ENCODE results near the gene MT1F. TPM values are rescaled to one million over a fixed set of nuclear protein-coding genes. Genes with fewer than 3 reads are reported as not detected.

Gene MT1F
- polyA plus RNA-seq, 3 donors: 10.2 to 21.9 (median 13.6) TPM

GRCh38 chr16:56631197-56631596 is 26.6 kb upstream of the MT1F start:
- Histone ChIP-seq H2AFZ (ENCODE audit: insufficient read depth, low read depth, low read length, poor library complexity, severe bottlenecking) (no peak overlapping the region), H3K9me3 (replicated peaks in 1 of 2; ENCODE audit: control insufficient read depth in 1 of 2, insufficient read depth in 1 of 2, low read length in 2 of 2) (peaks cover 0 to 40% of the 10 kb centered on the region in 2 donors), H3K4me2 (replicated peaks; ENCODE audit: extremely low read depth, low read length, poor library complexity, severe bottlenecking) (no peak overlapping the region), H3K27me3 (ENCODE audit: control insufficient read depth in 2 of 2, insufficient read depth in 2 of 2, low read length in 2 of 2) (peaks cover 55 to 84% of the 10 kb centered on the region in 2 donors), H3K27ac (ENCODE audit: low read depth in 1 of 2, low read length in 2 of 2) (no peak overlapping the region), H3K79me2 (ENCODE audit: insufficient read depth, low read length) (no peaks in the 10 kb centered on the region), H3K36me3 (replicated peaks in 1 of 2; ENCODE audit: control insufficient read depth in 1 of 2, insufficient read depth in 2 of 2, low read length in 2 of 2) (no peaks in the 10 kb centered on the region), H3K9ac (ENCODE audit: insufficient read depth, low read length, poor library complexity, severe bottlenecking) (no peak overlapping the region), H3K4me3 (replicated peaks in 1 of 3; ENCODE audit: low read depth in 2 of 3, low read length in 3 of 3) (no peak overlapping the region), H4K20me1 (ENCODE audit: insufficient read depth, low read length) (no peaks in the 10 kb centered on the region), H3K4me1 (ENCODE audit: control insufficient read depth in 1 of 2, insufficient read depth in 2 of 2, low read length in 2 of 2) (peaks cover 10 to 20% of the 10 kb centered on the region in 2 donors)
- WGBS (ENCODE audit: insufficient coverage): 100% methylated on average over 1 of the region's 10 CpGs
- Mint-ChIP-seq H3K36me3 (peaks cover 0 to 9% of the 10 kb centered on the region in 2 donors), H3K4me1 (peaks cover 35% of the 10 kb centered on the region), H3K27me3 (ENCODE audit: low read depth in 3 of 3) (peaks cover 72 to 93% (median 89%) of the 10 kb centered on the region in 3 donors), H3K9me3 (peaks cover 0 to 23% (median 8%) of the 10 kb centered on the region in 7 donors), H3K4me3 (peak overlapping the region in 1 of 2 donors; percentile 94), H3K27ac (no peak overlapping the region)
- no peak for DNase-seq
- TF ChIP-seq CTCF (IDR thresholded peaks at IDR 0.05): no peak
- intact Hi-C loops (cut with micrococcal nuclease): no loop called here

DNA sequence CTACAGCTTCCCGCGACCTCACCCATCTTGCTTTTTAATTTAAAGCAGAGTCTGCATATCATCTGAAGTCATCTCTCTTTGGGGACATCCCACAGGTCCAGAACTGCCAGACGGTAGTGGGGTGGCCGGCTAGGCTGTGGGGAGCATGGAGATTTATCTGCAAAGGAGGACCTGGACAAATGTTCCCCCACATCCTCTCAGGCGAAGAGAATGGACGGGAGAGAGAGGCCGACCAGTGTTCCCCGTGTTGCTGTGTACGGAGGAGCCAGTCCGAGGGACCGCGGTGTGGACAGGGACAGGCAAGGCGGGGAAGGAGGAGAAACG is 26.0 kb upstream of the MT1F start:
- Histone ChIP-seq H3K9me3 (replicated peaks in 1 of 2; ENCODE audit: control insufficient read depth in 1 of 2, insufficient read depth in 1 of 2, low read length in 2 of 2) (peaks cover 0 to 46% of the 10 kb centered on the region in 2 donors), H3K4me2 (replicated peaks; ENCODE audit: extremely low read depth, low read length, poor library complexity, severe bottlenecking) (peak overlapping the region; percentile 61), H3K4me1 (ENCODE audit: control insufficient read depth in 1 of 2, insufficient read depth in 2 of 2, low read length in 2 of 2) (peaks cover 8 to 14% of the 10 kb centered on the region in 2 donors), H3K4me3 (replicated peaks in 1 of 3; ENCODE audit: low read depth in 2 of 3, low read length in 3 of 3) (peak overlapping the region; percentile 18 to 69 (median 36)), H3K27ac (ENCODE audit: low read depth in 1 of 2, low read length in 2 of 2) (no peak overlapping the region), H3K9ac (ENCODE audit: insufficient read depth, low read length, poor library complexity, severe bottlenecking) (no peak overlapping the region), H2AFZ (ENCODE audit: insufficient read depth, low read depth, low read length, poor library complexity, severe bottlenecking) (peak overlapping the region; percentile 68), H3K36me3 (replicated peaks in 1 of 2; ENCODE audit: control insufficient read depth in 1 of 2, insufficient read depth in 2 of 2, low read length in 2 of 2) (no peaks in the 10 kb centered on the region), H3K27me3 (ENCODE audit: control insufficient read depth in 2 of 2, insufficient read depth in 2 of 2, low read length in 2 of 2) (peaks cover 61 to 84% of the 10 kb centered on the region in 2 donors), H4K20me1 (ENCODE audit: insufficient read depth, low read length) (no peaks in the 10 kb centered on the region), H3K79me2 (ENCODE audit: insufficient read depth, low read length) (no peaks in the 10 kb centered on the region)
- H3K4me3 Mint-ChIP-seq: peak overlapping the region; percentile 68 to 94
- TF ChIP-seq CTCF (IDR thresholded peaks at IDR 0.05): no peak
- intact Hi-C loops (cut with micrococcal nuclease): no loop called here
- H3K27me3 Mint-ChIP-seq (ENCODE audit: low read depth in 3 of 3): peaks cover 73 to 93% (median 89%) of the 10 kb centered on the region in 3 donors
- H3K4me1 Mint-ChIP-seq: peaks cover 29% of the 10 kb centered on the region
- H3K36me3 Mint-ChIP-seq: peaks cover 0 to 9% of the 10 kb centered on the region in 2 donors
- 12% methylated on average over 8 of the region's 14 CpGs for WGBS (ENCODE audit: insufficient coverage)
- DNase-seq: no peak
- no peak overlapping the region for H3K27ac Mint-ChIP-seq
- H3K9me3 Mint-ChIP-seq: peaks cover 0 to 21% (median 8%) of the 10 kb centered on the region in 7 donors

Measured in CD14-positive monocyte (primary cell).